GM08714 (cell line): Measurements from ENCODE around the gene EXOC3L1.

Experiments used
- H3K4me3 ChIP-seq: fragments of 200-500 bp; sonication (Bioruptor generic); 2 replicates; pipeline ENCODE4 v1.5.1; 2014; ENCODE audit warnings: mild to moderate bottlenecking, low read length, inconsistent platforms
- ZNF274 ChIP-seq: IDR thresholded peaks from 2 replicates; pipeline ENCODE4 v1.6.1; 2012; ENCODE audit warnings: mild to moderate bottlenecking, low read depth, low read length

Gene EXOC3L1

DNA sequence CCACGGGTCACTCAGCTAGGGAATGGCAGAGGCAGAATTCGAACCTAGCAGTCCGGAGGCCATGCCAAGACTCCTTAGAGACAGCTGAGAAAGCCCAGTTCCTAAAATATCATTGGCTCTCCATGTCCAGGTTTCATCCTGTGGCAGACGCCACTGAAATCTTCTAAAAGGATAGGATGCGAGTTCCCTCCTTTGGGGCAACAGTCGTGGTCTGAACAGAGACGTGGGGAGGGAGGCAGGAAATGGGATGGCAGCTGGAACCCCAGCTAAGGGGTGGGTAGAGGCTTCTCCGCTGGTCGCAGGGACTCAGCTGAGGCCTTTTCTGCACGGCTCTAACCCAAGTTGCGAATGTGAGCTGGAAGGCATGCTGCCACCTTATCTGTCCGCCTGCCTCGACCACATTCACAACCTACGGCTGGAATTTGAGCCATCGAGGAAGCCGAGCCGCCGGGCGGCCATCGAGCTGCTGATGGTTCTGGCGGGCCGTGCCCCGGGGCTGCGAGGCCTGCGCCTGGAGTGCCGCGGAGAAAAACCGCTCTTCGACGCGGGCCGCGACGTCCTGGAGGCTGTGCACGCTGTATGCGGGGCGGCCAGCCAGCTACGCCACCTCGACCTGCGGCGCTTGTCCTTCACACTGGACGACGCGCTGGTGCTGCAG lies 27.3 kb downstream of the EXOC3L1 start:
- no peak for TF ChIP-seq ZNF274

DNA sequence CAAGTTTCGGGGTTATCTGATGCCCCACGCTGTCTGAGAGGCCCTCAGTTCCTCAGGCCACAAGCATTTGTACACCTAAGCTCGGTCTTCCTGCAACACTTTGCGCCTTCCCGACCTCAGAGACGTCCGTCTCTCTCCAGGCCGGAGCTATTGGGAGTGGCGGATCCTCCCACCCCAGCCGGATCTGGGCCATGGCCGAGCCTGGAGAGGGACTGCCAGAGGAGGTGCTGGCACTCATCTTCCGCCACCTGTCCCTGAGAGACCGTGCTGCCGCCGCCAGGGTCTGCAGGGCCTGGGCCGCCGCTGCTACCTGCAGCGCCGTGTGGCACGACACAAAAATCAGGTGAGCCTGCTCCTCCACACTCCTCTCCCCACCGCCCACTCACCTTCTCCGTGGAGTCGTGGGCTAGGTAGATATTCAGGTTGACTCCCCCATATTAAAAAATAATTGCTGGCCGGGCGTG lies 28.3 kb downstream of the EXOC3L1 start:
- TF ChIP-seq ZNF274 = no peak
- no peak overlapping the region for H3K4me3 ChIP-seq

More for the DNA sequence above, 27.3 kb downstream of the EXOC3L1 start:
- H3K4me3 ChIP-seq = no peak overlapping the region; the same call in 1 of the 2 replicates

DNA sequence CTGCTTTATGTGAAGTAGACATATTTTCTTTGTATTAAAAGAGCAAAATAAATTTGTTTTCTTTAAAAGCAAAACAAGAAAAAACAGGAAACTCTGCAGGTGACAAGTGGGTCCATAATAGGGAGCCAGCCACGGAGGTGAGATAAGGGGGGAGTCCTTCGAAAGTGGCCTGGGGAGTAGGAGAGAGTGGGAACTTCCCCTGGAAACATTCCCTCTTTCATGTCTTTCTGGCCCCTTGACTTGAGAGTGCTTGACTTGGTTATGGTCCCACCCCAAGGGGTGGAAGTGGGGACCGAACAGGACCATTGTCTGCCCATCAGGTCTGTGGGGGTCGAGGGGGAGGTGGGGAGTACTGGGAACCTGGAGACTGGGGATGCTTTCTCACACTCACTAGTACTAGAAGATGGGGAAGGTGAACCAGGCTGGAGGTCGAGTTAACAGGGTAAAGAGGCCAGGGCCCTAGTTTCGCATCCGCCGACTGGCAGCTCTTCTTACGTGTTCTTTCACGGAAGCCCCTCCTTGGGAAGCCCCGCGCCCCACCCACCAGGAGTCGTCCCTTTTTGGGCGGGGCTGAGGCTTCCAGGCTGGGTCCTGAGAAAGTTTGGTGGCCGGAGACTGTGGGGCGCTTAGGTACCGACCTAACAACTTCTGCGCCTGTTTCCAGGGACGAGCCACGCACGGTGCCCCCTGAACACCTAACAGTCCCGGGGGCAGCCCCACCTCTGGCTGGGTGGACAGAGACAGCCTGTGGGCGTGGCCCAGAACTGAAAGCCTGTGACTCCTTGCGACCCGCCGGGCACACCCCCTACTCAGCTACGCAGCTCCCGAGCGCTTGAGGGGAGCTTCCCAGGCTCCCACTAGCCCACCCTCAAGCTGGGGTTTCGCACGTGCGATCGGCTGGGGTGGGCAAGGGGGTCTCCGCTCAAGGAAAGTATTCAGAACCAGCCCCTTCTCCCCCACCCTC lies 31.0 kb downstream of the EXOC3L1 start:
- H3K4me3 ChIP-seq = peak overlapping the region; percentile 88
- TF ChIP-seq ZNF274 = no peak

DNA sequence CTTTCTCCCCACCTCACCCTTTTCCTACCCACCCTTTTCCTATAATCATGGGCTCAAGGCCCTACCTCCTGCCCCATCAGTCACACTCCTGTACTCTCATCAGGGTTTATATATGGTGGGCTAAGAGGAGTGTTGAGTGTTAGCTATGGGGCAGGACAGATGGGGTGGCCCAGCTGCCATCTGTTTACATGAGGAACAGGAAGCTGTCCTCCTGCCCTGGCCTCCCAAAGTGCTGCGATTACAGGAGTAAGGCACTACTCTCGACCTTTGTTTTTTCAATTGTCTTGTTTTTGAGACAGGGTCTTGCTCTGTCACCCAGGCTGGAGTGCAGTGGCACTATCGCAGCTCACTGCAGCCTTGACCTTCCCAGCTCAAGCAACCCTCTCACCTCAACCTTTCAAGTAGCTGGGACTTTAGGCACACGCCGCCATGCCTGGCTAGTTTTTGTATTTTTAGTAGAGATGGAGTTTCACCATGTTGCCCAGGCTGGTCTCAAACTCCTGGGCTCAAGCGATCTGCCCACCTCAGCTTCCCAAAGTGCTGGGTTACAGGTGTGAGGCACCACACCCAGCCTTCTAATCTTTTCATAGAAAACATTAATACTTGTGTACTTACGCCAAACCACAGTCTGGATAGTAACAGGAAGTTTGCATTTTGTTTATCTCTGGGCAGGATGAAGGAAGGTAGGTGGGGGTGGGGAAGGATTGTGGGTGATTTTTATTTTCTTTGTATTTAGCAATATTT lies 31.9 kb downstream of the EXOC3L1 start:
- no peak for TF ChIP-seq ZNF274
- H3K4me3 ChIP-seq = no peak overlapping the region

DNA sequence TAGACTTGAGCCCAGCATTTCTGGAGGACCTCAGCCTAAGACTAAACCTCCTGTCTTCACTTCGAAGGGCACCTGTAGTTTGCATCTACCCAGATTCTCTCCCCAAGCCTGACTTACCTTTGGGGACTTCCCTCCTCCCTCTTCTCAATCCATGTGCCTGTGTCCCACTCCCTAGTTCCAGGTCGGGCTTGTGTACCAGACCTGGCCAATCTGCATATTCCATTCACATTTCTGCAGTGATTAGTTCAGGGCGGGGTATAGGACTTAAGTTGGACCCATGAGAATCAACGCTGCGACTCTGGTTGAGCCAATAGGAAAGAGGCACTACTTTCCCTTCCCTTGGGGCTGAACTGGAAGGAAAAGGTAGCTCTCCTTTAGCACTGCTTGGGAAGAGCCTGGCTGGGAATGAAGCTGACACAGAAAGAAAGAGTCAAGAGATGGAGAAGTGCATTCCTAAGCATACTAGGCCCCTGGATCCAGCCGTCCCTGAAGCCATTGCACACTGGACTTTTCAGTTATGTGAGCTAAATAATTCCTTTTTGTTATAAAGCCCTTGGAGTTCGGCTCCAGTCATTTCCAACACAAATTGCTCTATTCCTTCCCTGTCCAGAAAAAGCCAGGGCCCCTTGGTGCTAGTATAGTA lies 32.7 kb downstream of the EXOC3L1 start:
- H3K4me3 ChIP-seq = no peak overlapping the region
- no peak for TF ChIP-seq ZNF274

- no peak for TF ChIP-seq ZNF274
These were observed 33.6 kb downstream of the EXOC3L1 start for GRCh38 chr16:67156143-67156844.

GRCh38 chr16:67155295-67156142 lies 34.4 kb downstream of the EXOC3L1 start:
- no peak overlapping the region for H3K4me3 ChIP-seq

More at GRCh38 chr16:67156143-67156844, 33.6 kb downstream of the EXOC3L1 start:
- H3K4me3 ChIP-seq = no peak overlapping the region

GRCh38 chr16:67154578-67155294 lies 35.2 kb downstream of the EXOC3L1 start:
- no peak overlapping the region for H3K4me3 ChIP-seq
- no peak for TF ChIP-seq ZNF274

More at GRCh38 chr16:67155295-67156142, 34.4 kb downstream of the EXOC3L1 start:
- no peak for TF ChIP-seq ZNF274

GRCh38 chr16:67151431-67152097 lies 38.4 kb downstream of the EXOC3L1 start:
- no peak for TF ChIP-seq ZNF274
- H3K4me3 ChIP-seq = no peak overlapping the region

DNA sequence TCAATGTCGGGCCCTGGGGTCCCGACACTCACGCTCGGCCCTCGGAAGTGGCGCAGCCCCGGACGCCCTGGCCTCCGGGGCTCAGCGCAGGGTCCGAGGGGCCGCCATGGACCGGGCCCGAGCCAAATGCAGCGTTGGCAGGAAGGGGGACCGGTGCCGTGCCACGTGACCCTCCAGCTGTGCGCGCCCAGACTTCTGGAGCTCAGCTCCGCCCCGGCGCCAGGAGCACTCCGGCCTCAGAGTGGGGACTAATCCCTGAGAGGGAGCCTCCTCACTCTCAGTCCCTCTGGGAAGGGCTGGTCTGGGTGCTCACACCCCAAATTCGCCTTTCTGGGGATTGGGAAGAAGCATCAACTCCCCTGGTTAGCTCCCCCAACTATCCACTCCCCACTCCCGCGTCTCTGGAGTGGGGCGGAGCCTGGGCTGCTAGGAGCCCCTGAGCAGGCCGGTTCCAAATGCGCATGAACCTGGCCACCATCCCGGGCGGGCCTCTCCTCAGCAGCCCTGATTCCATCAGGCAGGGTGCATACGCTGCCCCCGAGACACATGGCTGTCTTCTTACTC lies 39.0 kb downstream of the EXOC3L1 start, which contains the start of gene B3GNT9:
TSS of gene B3GNT9 (minus strand) at position 166 of the 564 bp plus-strand sequence. CDS start 513 bp downstream, outside the sequence.
- no peak for TF ChIP-seq ZNF274

DNA sequence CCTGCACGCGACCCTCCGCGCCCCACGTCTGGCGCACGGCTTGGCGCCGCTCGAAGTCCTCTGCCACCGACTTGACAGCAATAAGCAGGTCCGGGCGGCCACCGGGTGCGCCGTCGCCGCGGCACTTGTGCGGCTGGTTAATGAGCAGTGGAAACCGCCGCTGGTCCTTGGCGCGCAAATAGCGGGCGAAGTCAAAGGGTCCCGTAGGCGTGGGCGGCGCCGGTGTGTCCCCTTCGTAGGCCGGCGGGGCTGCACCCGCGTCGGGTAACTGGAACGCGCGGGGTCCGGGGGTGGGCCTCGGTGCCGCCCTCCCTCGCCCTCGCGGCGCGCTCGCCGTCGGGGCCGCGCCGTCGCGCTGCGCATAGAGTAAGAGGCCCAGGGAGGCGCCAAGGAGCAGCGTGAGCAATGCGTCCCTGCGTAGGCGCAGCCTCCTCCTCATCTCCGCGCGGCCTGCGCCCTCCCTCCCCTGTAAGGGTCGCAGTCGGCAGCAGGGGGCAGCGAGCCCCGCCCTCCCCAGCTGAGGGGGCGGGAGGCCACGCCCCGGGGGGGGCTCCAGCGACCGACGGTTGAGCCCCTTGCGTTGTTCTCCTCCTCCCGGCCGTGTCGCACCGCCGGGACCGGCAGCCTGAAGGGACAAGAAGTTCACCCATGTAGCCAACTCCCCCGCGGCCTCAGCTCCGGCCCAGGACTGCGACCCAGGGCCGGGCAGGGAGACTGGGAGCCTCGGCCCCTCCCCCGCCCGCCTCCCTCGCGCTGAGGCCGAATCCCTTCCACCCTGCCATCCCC lies 39.7 kb downstream of the EXOC3L1 start:
- no peak for TF ChIP-seq ZNF274

More for the DNA sequence above, 39.0 kb downstream of the EXOC3L1 start, which contains the start of gene B3GNT9:
- peak within 1 kb of the TSS; percentile 46; the same call in 1 of the 2 replicates for H3K4me3 ChIP-seq

More for the DNA sequence above, 39.7 kb downstream of the EXOC3L1 start:
- peak overlapping the region; percentile 46; the same call in 1 of the 2 replicates for H3K4me3 ChIP-seq
